Measurements from ENCODE around the gene ZBTB5. TPM values are rescaled to one million over a fixed set of nuclear protein-coding genes. Genes with fewer than 3 reads are reported as not detected.

The ZBTB5 gene
- total and polyA plus RNA-seq, 2 of the 13 experiments (the other 11 are each of a cell fraction or from before 2014, with no cell fraction given), result 12.5 to 20.5 TPM

DNA sequence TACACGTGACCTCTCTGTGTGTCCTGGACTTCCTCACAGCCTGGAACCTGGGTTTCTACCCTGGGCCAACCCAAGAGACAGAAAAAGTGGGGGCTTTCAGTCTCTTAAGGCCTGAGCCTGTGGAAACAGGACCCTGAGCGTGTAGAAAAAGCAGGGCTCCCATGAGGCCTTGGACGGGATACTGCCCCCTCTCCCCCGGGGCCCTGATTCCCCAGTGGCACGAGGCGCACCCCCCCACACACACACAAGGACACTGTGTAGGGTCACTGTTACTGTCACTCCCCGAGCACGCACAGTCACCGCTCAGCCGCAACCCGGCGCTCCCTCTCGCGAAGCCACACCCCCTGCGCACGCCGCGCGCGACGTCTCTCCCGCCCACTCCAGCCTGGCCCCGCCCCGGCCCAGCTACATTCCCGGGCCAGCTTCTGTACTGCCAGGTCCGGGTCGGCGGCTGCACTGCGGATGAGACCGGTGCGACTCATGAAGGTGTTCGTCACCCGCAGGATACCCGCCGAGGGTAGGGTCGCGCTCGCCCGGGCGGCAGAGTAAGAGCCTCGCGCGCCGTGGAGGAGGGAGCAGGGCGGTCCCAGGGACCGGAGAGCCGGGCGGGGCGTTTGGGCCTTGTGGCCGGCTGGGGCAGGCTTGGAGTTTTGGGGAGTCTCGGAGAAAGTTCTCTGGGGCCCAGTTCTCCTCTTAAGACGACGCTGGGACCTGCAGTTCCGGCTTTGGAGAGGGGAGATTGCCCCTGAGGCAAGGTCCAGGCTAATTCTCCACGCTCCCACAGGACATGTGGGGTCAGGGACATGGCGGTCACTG lies 42.8 kb downstream of the ZBTB5 start, which contains the start of gene GRHPR (continued):
- TF ChIP-seq ZNF333 (CRISPR knock-in tag; IDR thresholded peaks at IDR 0.05; ENCODE audit: borderline replicate concordance) (no peak), MBNL3 (CRISPR knock-in tag; conservative IDR thresholded peaks at IDR 0.05) (no peak), TARDBP (CRISPR knock-in tag; IDR thresholded peaks at IDR 0.05) (peak; percentile 63; the same call in 1 of the 2 replicates), POGZ (CRISPR knock-in tag; IDR thresholded peaks at IDR 0.05) (no peak), DBP (CRISPR knock-in tag; IDR thresholded peaks at IDR 0.05; ENCODE audit: not compliant biosample characterization) (peak; percentile 25), ZNF136 (CRISPR knock-in tag; IDR thresholded peaks at IDR 0.05; ENCODE audit: low read depth) (no peak), GPN1 (CRISPR knock-in tag; IDR thresholded peaks at IDR 0.05; ENCODE audit: borderline replicate concordance) (no peak), ZNF549 (CRISPR knock-in tag; IDR thresholded peaks at IDR 0.05) (no peak; the same call in none of the 2 replicates), KMT2A (CRISPR knock-in tag; IDR thresholded peaks at IDR 0.05) (0 out of 2 replicates have a peak, but pooled peaks have one; percentile 40), ZNF652 (CRISPR knock-in tag; IDR thresholded peaks at IDR 0.05; ENCODE audit: borderline replicate concordance, low read depth) (no peak), ZNF883 (CRISPR knock-in tag; IDR thresholded peaks at IDR 0.05; ENCODE audit: not compliant biosample characterization) (peak; percentile 87), ZNF160 (CRISPR knock-in tag; IDR thresholded peaks at IDR 0.05) (peak; percentile 27; the same call in 1 of the 2 replicates), RXRA (CRISPR knock-in tag; IDR thresholded peaks at IDR 0.05) (peak; percentile 53), TMF1 (CRISPR knock-in tag; IDR thresholded peaks at IDR 0.05; ENCODE audit: low read depth) (peak; percentile 65; the same call in 1 of the 2 replicates), ZNF260 (CRISPR knock-in tag; IDR thresholded peaks at IDR 0.05; ENCODE audit: borderline replicate concordance, low read depth) (no peak), GMEB1 (CRISPR knock-in tag; IDR thresholded peaks at IDR 0.05; ENCODE audit: borderline replicate concordance) (peak; percentile 98), ZNF83 (CRISPR knock-in tag; IDR thresholded peaks at IDR 0.05; ENCODE audit: borderline replicate concordance) (no peak), CENPX (CRISPR knock-in tag; IDR thresholded peaks at IDR 0.05) (no peak), PITX1 (CRISPR knock-in tag; IDR thresholded peaks at IDR 0.05) (no peak)
- TF ChIP-seq, protein P1, sequence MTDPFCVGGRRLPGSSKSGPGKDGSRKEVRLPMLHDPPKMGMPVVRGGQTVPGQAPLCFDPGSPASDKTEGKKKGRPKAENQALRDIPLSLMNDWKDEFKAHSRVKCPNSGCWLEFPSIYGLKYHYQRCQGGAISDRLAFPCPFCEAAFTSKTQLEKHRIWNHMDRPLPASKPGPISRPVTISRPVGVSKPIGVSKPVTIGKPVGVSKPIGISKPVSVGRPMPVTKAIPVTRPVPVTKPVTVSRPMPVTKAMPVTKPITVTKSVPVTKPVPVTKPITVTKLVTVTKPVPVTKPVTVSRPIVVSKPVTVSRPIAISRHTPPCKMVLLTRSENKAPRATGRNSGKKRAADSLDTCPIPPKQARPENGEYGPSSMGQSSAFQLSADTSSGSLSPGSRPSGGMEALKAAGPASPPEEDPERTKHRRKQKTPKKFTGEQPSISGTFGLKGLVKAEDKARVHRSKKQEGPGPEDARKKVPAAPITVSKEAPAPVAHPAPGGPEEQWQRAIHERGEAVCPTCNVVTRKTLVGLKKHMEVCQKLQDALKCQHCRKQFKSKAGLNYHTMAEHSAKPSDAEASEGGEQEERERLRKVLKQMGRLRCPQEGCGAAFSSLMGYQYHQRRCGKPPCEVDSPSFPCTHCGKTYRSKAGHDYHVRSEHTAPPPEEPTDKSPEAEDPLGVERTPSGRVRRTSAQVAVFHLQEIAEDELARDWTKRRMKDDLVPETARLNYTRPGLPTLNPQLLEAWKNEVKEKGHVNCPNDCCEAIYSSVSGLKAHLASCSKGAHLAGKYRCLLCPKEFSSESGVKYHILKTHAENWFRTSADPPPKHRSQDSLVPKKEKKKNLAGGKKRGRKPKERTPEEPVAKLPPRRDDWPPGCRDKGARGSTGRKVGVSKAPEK (CRISPR knock-in tag; IDR thresholded peaks at IDR 0.05; ENCODE audit: borderline replicate concordance), result no peak
- TF ChIP-seq, protein P2, sequence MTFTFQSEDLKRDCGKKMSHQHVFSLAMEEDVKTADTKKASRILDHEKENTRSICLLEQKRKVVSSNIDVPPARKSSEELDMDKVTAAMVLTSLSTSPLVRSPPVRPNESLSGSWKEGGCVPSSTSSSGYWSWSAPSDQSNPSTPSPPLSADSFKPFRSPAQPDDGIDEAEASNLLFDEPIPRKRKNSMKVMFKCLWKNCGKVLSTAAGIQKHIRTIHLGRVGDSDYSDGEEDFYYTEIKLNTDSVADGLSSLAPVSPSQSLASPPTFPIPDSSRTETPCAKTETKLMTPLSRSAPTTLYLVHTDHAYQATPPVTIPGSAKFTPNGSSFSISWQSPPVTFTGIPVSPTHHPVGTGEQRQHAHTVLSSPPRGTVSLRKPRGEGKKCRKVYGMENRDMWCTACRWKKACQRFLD (CRISPR knock-in tag; IDR thresholded peaks at IDR 0.05; ENCODE audit: borderline replicate concordance), result peak; percentile 86
- TF ChIP-seq, protein P3, sequence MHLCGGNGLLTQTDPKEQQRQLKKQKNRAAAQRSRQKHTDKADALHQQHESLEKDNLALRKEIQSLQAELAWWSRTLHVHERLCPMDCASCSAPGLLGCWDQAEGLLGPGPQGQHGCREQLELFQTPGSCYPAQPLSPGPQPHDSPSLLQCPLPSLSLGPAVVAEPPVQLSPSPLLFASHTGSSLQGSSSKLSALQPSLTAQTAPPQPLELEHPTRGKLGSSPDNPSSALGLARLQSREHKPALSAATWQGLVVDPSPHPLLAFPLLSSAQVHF (CRISPR knock-in tag; IDR thresholded peaks at IDR 0.05), result no peak

All from HepG2 (cell line).